ENCODE results near the gene ADD1.
"Not testable (repeated sequence)": the region's sequence is repeated elsewhere in the genome, so short reads cannot be mapped to it uniquely, and the experiment has no call there.

The ADD1 gene

DNA sequence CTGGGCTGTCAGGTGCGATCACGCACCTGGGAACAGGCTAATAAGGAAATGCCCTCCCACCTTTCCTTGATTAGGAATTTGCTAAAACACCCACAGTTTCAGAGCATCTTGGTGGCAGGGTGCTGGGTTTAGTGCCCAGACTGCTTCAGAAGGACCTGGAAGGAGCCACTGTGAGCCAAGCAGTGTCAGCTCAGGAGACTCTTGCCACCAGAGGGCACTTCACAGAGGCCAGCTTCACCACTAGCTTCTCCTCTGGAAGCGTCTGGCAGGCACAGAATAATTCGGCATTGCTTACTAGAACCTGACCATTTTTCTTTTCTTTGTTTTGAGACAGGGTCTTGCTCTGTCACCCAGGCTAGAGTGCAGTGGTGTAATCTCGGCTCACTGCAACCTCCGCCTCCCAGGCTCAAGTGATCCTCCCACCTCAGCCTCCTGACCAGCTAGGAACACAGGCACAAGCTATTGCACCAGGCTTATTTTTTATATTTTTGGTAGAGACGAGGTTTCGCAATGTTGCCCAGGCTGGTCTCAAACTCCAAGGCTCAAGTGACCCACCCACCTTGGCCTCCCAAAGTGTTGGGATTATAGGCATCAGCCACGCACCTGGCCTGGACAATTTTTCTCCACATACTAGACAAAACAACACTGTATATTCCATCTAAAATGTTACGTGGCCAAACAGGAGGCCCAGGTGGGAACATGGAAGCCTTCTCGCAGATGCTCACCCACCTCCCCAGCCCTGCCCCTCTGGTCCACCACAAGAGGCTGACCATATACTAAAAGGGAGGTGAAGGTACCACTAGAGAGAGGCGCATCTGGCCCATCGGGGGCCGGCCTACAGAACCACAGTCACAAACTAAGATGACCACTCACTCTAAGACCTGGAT is 105.5 kb downstream of the ADD1 start:
- no peak for DNase-seq

DNA sequence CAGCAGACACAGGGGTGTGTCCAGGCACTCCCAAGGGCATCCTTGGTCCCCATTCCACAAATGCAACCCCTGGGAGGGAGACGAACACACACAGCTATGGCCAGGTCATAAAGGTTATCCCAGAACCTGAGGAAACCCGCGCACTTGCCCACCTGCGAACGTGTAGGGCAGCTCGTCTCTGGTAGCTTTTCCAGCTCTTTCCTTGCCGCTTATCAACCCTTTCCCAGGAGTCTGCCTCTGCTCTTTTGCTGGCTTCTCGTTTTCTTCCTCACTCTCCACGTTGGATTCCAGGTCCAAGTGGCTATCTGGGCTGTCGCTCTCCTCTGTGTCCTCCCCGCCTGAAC is 106.1 kb downstream of the ADD1 start:
- no peak for DNase-seq

DNA sequence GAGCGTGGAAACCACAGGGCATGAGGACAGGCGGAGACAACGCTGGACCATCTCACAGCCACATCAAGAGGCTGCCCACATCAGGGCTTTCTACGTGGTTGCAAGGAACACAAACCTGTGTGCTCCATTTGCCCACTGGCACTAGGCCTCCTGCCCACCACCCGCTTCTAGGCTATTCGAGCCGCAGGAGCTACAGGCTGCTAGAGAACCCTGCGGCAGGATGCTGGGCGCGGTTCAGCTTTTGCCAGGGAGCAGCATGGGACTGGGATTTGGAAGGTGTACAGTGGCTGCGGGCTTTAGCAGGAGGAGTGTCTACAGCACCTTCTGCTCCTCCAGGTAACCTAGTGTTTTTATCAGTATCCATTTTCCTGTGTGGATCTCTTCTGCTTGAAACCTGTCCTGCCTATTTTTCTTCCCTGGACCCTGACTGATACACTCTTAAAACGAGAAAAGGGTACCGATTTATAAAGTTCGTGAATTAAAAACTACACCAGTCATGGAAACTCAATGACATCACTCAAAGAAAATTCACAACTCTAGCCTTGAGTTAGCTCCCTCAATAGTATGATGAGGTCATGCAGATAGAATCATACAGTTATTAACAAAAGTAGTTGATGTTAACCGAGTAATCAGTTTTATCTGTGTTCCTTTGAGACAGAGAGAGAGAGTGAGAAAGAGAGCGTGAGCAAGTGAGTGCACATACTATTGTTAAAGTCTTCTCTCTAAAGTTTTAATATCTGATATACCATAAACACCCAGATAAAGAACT is 106.8 kb downstream of the ADD1 start:
- DNase-seq: no peak

DNA sequence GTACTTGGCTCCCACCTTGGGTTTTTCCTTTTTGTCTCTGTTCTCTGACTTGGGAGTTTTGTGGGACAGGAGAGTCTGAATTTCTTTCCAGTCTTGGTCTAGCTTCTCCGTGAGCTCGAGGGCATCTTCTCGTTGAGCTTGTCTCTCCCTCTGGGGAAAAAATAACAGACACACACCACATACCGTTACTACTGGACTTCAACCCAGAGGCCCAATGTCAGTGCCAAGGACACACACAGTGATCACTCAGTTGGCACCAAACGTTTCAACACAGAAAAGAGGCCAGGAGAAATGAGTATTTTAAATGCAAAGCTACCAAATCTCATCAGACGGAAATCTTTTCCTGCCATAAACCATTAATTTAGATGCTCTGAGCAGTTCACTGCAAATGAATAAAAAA is 109.9 kb downstream of the ADD1 start:
- DNase-seq: no peak

GRCh38 chr4:2954358-2955185 is 110.9 kb downstream of the ADD1 start:
- DNase-seq: no peak

DNA sequence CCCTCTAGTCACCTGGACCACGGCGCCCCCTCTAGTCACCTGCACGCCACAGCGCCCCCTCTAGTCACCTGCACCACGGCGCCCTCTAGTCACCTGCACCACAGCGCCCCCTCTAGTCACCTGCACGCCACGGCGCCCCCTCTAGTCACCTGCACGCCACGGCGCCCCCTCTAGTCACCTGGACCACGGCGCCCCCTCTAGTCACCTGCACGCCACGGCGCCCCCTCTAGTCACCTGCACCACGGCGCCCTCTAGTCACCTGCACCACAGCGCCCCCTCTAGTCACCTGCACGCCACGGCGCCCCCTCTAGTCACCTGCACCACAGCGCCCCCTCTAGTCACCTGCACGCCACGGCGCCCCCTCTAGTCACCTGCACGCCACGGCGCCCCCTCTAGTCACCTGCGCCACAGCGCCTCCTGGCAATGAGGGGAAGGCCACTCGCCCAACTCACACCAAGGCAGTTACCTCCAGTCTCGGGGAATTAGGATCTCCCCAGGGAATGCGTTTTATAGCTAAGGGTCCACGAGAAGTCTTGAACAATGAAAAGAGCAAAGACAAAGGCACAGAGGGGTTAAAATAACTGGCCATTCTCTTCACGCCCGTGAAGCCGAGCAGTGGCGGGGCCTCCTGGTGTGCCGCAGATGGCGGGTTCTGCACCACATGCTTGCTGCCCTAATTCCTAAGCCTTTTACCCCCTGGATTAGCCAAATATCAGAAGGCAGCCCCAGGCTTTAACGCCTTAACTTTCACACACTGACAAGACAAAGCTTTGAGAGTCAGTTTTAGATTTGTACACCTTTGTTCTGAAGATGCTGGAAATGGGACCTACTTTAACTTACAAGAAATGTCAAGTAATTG is 111.8 kb downstream of the ADD1 start:
- DNase-seq: not testable (repeated sequence)

- no peak for DNase-seq
Measured at GRCh38 chr4:2958446-2958845, 114.8 kb downstream of the ADD1 start.

DNA sequence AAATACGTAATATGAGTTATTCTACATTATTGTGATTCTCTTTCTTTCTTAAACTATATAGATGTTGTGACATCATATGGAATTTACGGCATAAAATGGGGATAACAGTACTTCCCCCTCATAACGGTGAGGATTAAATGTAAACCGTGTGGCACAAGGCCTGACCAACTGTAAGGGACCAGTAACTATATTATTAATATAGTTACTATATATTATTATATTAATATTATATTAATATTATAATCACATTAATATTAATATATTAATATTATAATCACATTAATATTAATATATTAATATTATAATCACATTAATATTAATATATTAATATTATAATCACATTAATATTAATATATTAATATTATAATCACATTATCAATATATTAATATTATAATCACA is 116.8 kb downstream of the ADD1 start:
- not testable (repeated sequence) for DNase-seq

GRCh38 chr4:2961421-2961810 is 117.8 kb downstream of the ADD1 start:
- no peak for DNase-seq

DNA sequence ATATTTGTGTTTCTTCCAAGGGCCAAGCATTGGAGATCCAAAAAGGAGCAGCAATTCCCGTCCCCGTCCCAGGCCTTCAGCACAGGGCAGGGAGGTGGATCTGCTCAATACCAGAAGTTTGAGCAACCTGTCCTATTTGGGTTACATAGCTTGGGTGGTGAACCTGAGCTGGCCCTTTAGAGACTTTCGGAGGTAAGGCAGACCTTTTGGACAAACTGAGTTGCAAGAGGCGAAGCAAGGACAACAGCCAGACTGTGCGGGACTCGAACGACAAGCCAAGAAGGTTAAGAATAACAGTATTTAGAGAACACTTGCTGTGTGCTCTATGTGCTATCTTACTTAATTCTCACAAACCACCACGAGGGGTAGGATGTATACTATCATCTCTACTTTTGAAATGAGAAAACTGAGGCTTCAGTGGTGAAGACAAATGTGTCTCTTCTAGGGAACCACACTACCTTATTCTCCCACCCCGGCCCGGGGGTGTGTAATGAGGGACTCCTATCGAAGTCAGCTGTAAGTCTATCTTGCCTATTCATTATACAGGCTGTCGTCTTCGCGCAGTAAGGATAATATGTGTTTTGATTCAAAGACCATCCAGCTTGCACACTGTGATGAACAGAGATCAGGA is 118.3 kb downstream of the ADD1 start:
- no peak for DNase-seq

GRCh38 chr4:2962614-2963174 is 119.0 kb downstream of the ADD1 start:
- DNase-seq: no peak

DNA sequence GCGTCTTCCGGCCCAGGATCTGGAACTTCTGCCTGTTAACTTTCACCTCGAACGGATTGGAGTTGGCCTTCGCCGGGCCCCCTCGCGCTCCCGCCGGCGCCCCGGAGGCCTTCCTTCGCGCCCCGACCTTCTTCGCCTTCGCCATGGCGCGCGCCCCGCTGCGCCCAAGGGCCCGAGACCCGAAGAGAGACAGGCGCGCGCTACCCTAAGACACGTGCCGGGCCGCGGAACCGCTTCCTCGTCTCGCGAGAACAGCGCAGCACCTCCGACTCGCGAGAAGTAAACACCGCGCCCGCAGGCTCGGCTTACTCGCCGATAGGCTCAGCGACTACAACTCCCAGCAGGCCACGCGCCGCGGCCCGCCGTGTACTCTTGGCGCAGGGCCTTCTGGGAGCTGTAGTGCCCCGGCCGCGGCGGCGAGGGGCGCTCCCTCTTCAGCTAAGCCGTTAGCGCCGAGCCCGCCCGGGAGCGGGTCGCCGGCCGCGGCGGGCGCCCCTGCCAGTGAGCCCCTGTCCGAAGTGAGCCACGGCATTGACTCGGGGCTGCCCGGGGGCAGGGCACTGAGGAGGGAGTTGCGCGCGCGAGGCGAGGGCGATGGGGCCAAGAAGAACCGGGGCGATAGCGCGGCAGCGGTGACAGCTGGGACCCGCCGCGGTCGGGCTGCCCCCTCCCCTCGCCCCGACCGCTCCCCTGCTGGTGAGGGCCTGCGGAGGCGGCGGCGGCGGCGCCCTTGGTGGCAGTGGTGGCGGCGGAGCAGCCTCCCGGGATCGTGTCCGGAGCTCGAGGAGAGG is 119.7 kb downstream of the ADD1 start, which contains the start of the genes GRK4 and NOP14:
GRK4 (plus strand) TSS at position 397 of the 791 bp plus-strand sequence. CDS start 500 bp downstream, outside the sequence.
NOP14 (minus strand) TSS at position 232 of the 791 bp plus-strand sequence; CDS start at position 145, 87 bp downstream.
- peak; percentile 92 for DNase-seq

- no peak for DNase-seq
Measured at GRCh38 chr4:2963966-2964471, 120.4 kb downstream of the ADD1 start.

GRCh38 chr4:2964706-2965258 is 121.1 kb downstream of the ADD1 start:
- no peak for DNase-seq

GRCh38 chr4:2965262-2965661 is 121.6 kb downstream of the ADD1 start:
- no peak for DNase-seq

DNA sequence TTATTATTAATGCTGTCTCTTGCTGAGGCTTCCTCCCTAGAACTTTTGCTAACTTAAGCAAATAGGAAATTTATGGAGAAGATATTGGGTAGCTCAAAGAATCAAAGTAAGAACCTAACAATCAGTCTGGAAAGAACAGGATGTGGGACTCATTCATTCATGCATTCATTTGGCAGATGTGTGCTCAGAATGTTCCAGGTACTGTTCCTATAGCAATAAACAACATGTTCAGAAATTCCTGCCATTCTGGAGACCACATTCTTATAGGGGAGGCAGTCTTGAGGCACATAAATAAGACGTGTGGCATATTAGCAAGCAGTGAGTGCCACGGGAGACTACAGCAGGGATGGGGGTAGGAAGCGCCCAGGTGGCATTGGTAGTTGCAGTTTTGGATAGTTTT is 124.7 kb downstream of the ADD1 start:
- DNase-seq: no peak

DNA sequence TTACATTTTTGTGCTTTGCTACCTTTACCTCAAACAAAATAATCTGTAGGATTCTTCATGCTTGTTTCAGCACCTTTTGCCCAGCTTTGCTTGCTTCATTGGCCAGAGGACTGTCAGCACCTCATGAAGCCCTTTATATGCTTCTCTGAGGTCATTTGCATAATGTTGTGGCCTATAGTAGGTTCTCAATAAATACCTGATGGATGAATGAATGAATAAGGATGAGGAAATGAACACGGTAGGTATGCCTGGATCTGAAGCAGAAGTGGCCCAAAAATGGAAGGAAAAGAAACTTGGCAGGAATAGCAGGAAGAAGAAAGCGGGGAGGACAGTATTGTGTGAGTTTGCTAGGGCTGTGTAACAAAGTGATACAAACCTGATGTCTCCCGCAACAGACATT is 127.6 kb downstream of the ADD1 start:
- DNase-seq: no peak

DNA sequence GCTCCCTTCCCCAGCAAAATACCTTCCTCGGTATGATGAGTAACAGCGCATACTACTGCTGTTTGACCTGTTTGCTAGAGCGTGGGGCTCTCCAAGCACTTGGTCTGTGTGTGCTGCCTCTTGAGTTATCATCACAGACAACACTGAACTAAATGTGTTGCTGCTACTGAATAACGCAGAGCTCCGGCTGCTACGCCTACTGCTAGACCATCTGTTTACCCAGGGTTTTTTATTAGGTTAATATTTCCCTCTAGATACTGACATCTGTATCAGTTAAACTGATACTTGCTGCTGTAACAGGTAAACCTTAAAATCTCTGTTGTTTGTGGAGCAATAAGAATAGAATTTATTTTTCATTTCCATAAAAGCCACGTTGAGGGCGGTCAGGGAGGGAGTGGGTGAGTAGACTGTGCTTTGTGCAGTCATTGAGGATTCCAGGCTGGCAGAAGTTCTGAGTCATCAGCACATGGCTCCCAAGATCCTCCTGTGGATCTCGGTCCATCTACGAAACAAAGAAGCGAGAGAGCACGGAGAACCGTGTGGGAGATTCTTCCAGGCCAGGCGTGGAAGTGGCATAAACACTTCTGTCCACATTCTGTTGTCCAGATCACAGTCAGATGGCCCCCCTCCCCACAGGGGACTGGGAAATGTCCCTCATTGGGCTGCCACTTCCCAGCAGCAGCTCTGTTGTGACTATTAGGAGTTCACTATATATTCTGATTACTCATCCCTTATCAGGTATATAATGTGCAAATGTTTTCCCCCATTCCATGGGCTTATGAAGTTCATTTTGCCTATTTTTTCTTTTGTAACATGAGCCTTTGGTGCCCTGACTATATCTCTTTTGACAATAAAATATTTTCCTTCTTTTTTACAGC is 133.8 kb downstream of the ADD1 start:
- DNase-seq: peak; percentile 64
